Mucosa of descending colon (tissue), 3 donors: ENCODE data around the gene CEP112. TPM values are rescaled to one million over a fixed set of nuclear protein-coding genes. Genes with fewer than 3 reads are reported as not detected.

Source experiments
- ATAC-seq: fragments of 200-7000 bp; cut with Tn5 transposase; one replicate; pipeline ENCODE4 v1.9.1; 2020; ENCODE audit warnings: mild to moderate bottlenecking, moderate library complexity
- DNase-seq, 3 donors: peaks; one replicate each; pipeline ENCODE4 v3.0.0-alpha.2; 2020
- H3K36me3 ChIP-seq: fragments of 200-600 bp; one replicate; pipeline ENCODE4 v1.8.0; 2021; ENCODE audit warnings: low read depth, mild to moderate bottlenecking
- H3K4me1 ChIP-seq: fragments of 200-600 bp; one replicate; pipeline ENCODE4 v1.8.0; 2021; ENCODE audit warnings: low read depth, mild to moderate bottlenecking
- H3K4me3 ChIP-seq: fragments of 200-600 bp; one replicate; pipeline ENCODE4 v1.8.0; 2021; ENCODE audit warnings: mild to moderate bottlenecking
- H3K9me3 ChIP-seq: fragments of 200-600 bp; one replicate; pipeline ENCODE4 v1.8.0; 2021; ENCODE audit warnings: mild to moderate bottlenecking
- intact Hi-C, 2 donors: fragments of 100-400 bp; cut with DNase I in 1 of 2; cut with micrococcal nuclease in 1 of 2; formaldehyde crosslinking; loops; one replicate each; pipeline versions ENCODE4 v1.11.0 to v1.11.1; 2022; cut with DNase I, micrococcal nuclease
- total RNA-seq, 3 donors: library from RNA; stranded (reverse); fragmentation: NEBNext Ultra II Directional in 2 of 3; extraction: Animal tissue kit (Norgen Biotek cat#: 25700) in 2 of 3; gene quantifications; one replicate each; pipeline versions ENCODE4 v1.2.1 to v1.2.4, GENCODE V29; 2021 to 2023
- TF ChIP-seq, protein P1 (sequence below): fragments of 200-600 bp; IDR thresholded peaks from one replicate; pipeline ENCODE4 v1.8.0; 2022; ENCODE audit warnings: antibody characterized with exemption, mild to moderate bottlenecking
- donor health status: DM: no; HTN: no; CAD: no; lungs with moderate emphysema.
- donor health status: DM: no; HTN: no; CAD: no.
- donor health status: DM: no; HTN: yes; CAD: no.

CEP112 gene
- total RNA-seq, 3 donors from 2014 or later = 6.3 to 18.5 (median 7.0) TPM

DNA sequence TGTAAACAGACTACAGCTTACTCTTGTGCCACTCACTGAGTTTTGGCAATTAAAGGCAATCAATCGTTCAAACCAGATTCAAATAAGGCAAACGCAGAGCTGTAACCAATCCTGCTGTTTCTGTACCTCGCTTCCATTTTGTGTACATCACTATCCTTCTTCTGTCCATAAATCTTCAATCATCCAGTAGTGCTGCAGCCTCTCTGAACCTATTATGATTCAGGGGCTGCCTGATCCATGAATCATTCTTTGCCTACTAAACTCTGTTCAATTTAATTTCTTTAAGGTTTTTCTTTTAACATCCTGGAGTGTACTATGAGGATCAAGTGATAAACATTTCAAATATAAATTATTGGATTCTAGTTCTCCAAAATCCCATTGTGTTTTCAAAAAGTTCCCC lies 93.9 kb downstream of the CEP112 start:
- no peaks in the 10 kb centered on the region for H3K4me1 ChIP-seq
- ATAC-seq = no peak
- TF ChIP-seq, protein P1, sequence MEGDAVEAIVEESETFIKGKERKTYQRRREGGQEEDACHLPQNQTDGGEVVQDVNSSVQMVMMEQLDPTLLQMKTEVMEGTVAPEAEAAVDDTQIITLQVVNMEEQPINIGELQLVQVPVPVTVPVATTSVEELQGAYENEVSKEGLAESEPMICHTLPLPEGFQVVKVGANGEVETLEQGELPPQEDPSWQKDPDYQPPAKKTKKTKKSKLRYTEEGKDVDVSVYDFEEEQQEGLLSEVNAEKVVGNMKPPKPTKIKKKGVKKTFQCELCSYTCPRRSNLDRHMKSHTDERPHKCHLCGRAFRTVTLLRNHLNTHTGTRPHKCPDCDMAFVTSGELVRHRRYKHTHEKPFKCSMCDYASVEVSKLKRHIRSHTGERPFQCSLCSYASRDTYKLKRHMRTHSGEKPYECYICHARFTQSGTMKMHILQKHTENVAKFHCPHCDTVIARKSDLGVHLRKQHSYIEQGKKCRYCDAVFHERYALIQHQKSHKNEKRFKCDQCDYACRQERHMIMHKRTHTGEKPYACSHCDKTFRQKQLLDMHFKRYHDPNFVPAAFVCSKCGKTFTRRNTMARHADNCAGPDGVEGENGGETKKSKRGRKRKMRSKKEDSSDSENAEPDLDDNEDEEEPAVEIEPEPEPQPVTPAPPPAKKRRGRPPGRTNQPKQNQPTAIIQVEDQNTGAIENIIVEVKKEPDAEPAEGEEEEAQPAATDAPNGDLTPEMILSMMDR = no peak
- no peaks in the 10 kb centered on the region for H3K36me3 ChIP-seq
- H3K4me3 ChIP-seq = no peak overlapping the region
- intact Hi-C loops = no loop called here
- H3K9me3 ChIP-seq = no peaks in the 10 kb centered on the region
- DNase-seq = no peak

DNA sequence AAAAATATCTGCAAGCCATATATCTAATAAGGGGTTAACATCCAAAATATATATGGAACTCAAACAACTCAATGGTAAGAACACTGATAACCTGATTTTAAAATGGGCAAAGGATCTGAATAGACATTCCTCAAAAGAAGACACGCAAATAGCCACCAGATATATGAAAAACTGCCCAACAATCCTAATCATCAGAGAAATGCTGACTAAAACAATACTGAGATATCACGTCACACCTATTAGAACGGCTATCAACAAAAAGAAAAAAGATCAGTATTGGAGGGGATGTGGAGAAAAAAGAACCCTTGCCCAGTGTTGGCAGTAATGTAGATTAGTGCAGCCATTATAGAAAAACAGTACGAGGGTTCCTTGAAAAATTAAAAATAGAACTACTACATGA lies 97.2 kb downstream of the CEP112 start:
- no peak for DNase-seq
- Histone ChIP-seq H3K4me1 (no peaks in the 10 kb centered on the region), H3K36me3 (no peaks in the 10 kb centered on the region), H3K4me3 (no peak overlapping the region), H3K9me3 (peaks cover 5% of the 10 kb centered on the region)
- intact Hi-C loops = no loop called here
- TF ChIP-seq, protein P1 = no peak
- ATAC-seq = no peak

DNA sequence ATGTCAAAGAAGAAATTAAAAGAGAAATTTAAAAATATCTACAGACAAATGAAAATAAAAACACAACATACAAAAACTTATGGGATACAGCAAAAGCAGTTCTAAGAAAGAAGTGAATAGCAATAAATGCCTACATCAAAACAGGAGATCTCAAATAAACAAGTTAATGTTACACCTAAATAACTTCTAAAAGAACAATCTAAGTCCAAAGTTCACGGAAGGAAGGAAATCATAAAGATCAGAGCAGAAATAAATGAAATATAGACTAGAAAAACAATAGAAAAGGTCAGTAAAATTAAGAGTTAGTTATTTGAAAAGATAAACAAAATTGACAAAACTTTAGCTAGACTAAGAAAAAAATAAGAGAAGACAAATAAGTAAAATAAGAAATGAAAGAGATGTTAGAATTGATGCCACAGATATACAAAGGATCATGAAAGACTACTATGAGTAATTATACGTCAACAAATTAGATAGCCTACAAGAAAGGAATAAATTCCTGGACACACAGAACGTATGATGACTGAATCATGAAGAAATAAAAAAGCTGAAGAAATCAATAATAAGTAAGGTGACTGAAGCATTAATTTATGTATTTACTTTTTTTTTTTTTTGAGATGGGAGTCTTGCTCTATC lies 100.4 kb downstream of the CEP112 start:
- no peaks in the 10 kb centered on the region for H3K36me3 ChIP-seq
- ATAC-seq (peak; percentile 82), DNase-seq (no peak)
- H3K9me3 ChIP-seq = peaks cover 15% of the 10 kb centered on the region
- no peaks in the 10 kb centered on the region for H3K4me1 ChIP-seq
- TF ChIP-seq, protein P1 = no peak
- no peak overlapping the region for H3K4me3 ChIP-seq
- intact Hi-C loops = no loop called here

DNA sequence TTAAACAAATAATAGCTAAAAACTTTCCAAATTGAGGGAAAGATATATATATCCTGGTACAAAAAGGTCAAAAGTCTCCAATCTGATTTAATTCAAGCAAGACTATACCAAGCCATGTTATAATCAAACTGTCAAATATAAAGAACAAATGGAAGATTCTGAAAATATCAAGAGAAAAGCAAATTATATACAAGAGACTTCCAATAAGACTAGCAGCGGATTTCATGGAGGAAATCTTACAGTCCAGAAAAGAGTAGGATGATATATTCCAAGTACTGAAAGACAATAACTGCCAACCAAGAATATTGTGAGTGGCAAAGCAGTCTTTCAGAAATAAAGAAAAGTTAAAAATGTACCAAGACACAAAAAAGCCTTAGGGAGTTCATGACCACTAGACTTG lies 102.2 kb downstream of the CEP112 start:
- TF ChIP-seq, protein P1 = no peak
- intact Hi-C loops = no loop called here
- H3K4me1 ChIP-seq = no peaks in the 10 kb centered on the region
- no peaks in the 10 kb centered on the region for H3K36me3 ChIP-seq
- H3K9me3 ChIP-seq = peaks cover 15% of the 10 kb centered on the region
- no peak for ATAC-seq
- no peak overlapping the region for H3K4me3 ChIP-seq
- no peak for DNase-seq

DNA sequence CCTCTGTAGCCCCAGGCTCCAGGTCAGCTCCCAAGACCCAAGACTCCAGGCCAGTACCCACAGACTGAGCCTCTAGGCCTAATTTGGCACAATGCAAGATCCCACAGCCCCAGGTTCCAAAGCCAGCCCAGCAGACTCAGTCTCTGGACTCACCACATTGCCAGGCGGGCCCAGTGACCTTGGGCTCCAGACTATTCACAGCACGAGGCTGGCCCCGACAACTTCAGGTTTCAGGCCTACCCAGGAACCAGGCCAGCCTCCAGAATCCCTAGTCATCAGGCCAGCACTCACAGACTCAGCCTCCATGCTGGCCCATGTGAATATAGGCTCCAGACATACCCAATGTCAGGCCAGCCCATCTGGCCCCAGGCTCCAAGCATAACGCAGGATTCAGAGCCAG lies 103.8 kb downstream of the CEP112 start:
- peaks cover 15% of the 10 kb centered on the region for H3K9me3 ChIP-seq
- TF ChIP-seq, protein P1 = no peak
- no peaks in the 10 kb centered on the region for H3K4me1 ChIP-seq
- no peaks in the 10 kb centered on the region for H3K36me3 ChIP-seq
- no peak overlapping the region for H3K4me3 ChIP-seq
- intact Hi-C loops = no loop called here
- no peak for ATAC-seq
- DNase-seq = no peak

DNA sequence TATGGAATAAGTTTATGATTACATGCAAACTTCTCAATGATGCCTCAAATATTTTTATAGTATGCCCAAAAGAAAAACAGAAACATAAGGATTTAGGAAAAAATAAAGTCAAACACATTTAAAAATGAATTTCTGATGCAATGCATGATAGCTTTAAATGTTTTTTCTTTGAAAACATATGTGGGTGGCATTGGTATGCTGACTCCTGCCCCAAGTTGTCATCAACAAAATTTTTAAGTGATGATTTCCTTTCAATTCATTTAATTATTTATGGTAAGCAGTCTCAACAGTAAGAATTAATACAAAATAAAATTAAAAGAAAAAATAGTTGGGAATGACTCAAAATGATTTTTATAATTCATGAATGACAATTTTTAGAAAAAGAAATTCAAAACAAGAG lies 104.9 kb downstream of the CEP112 start:
- H3K4me1 ChIP-seq = no peaks in the 10 kb centered on the region
- peaks cover 15% of the 10 kb centered on the region for H3K9me3 ChIP-seq
- TF ChIP-seq, protein P1 = no peak
- intact Hi-C loops = no loop called here
- no peak for ATAC-seq
- no peak overlapping the region for H3K4me3 ChIP-seq
- DNase-seq = no peak
- H3K36me3 ChIP-seq = no peaks in the 10 kb centered on the region
